ENCODE data around the gene CHM. TPM values are rescaled to one million over a fixed set of nuclear protein-coding genes. Genes with fewer than 3 reads are reported as not detected.

The CHM gene
- total and polyA plus RNA-seq, 2 of the 8 experiments (the other 6 are each of a cell fraction or from before 2014, with no cell fraction given): 8.6 to 15.5 TPM

GRCh38 chrX:86066998-86067397, 19.6 kb upstream of the CHM start:
- H3K27ac ChIP-seq (ENCODE audit: low read depth, low read length): no peak overlapping the region
- H3K4me3 ChIP-seq (ENCODE audit: extremely low read depth in 1 of 4, insufficient read depth in 2 of 4, low read depth in 3 of 4, low read length in 4 of 4): no peak overlapping the region
- no peak overlapping the region for H2AK5ac ChIP-seq (ENCODE audit: low read depth, low read length)
- WGBS, 2 experiments (ENCODE audit: extremely low coverage in 1 of 2, insufficient coverage in 1 of 2, insufficient read length in 1 of 2, insufficient replicate concordance in 2 of 2, low coverage in 1 of 2, low lambda C conversion rate in 2 of 2, missing lambda C conversion rate in 1 of 2): 79% methylated on average over 3 of the region's 4 CpGs; no CpG with 5 or more reads in 1 of the 2 experiments
- H3K14ac ChIP-seq (ENCODE audit: insufficient read length): no peak overlapping the region
- no peaks in the 10 kb centered on the region for H3K23me2 ChIP-seq (ENCODE audit: low read depth, low read length)
- no peak overlapping the region for H2BK5ac ChIP-seq (ENCODE audit: low read depth, low read length)
- CTCF ChIA-PET (ENCODE audit: partially characterized antibody): interaction anchor here (0.7 kb wide), 1 partner anchor 442 kb away, joined by 3 read pairs; no protein-coding TSS in a partner anchor
- POLR2A ChIA-PET (ENCODE audit: partially characterized antibody): no interaction called here
- no peak overlapping the region for H3K4ac ChIP-seq (replicated peaks; ENCODE audit: insufficient read length, low read depth, low read length)
- DNase-seq (ENCODE audit: low read depth in 1 of 2, low spot score in 2 of 2) (no peak), FAIRE-seq (no peak)
- H4K5ac ChIP-seq (ENCODE audit: insufficient read length, low read depth, low read length): no peak overlapping the region
- H2BK12ac ChIP-seq (ENCODE audit: low read depth, low read length): no peak overlapping the region
- H3K4me2 ChIP-seq (ENCODE audit: insufficient read depth in 1 of 2, low read depth in 2 of 2, low read length in 2 of 2): no peak overlapping the region
- no peak overlapping the region for H3K23ac ChIP-seq (ENCODE audit: insufficient read length)
- H3K9me3 ChIP-seq (ENCODE audit: insufficient read depth in 2 of 2, low read depth in 1 of 2, low read length in 1 of 2): no peaks in the 10 kb centered on the region
- no peak overlapping the region for H2AFZ ChIP-seq (ENCODE audit: low read length)
- no peak overlapping the region for H3K18ac ChIP-seq (ENCODE audit: extremely low read depth, low read length)
- no peak overlapping the region for H2BK120ac ChIP-seq (replicated peaks; ENCODE audit: low read depth, low read length)
- H3K9ac ChIP-seq (replicated peaks in 1 of 4; ENCODE audit: extremely low read depth in 1 of 4, low read depth in 3 of 4, low read length in 3 of 4): no peak overlapping the region
- H3K79me1 ChIP-seq (ENCODE audit: low read depth, low read length): no peaks in the 10 kb centered on the region
- H3K56ac ChIP-seq (replicated peaks; ENCODE audit: insufficient read length, low read depth, low read length): no peak overlapping the region
- H4K91ac ChIP-seq (replicated peaks; ENCODE audit: insufficient read length, low read length): no peak overlapping the region
- no peaks in the 10 kb centered on the region for H3K36me3 ChIP-seq (ENCODE audit: control insufficient read depth in 2 of 4, insufficient read depth in 4 of 4, low read length in 3 of 4)
- H4K8ac ChIP-seq (ENCODE audit: extremely low read depth, insufficient read depth, low read length): no peak overlapping the region
- TF ChIP-seq MAX (IDR thresholded peaks at IDR 0.05) (no peak), RAD21 (IDR thresholded peaks at IDR 0.05 in 1 of 2, conservative IDR thresholded peaks at IDR 0.05 in 1 of 2; ENCODE audit: low read depth in 2 of 2, low read length in 2 of 2) (peak; percentile 20 to 39; a peak in 3 of 4 replicates)
- no peaks in the 10 kb centered on the region for H3K4me1 ChIP-seq (replicated peaks in 1 of 4; ENCODE audit: control insufficient read depth in 3 of 4, insufficient read depth in 4 of 4, low read length in 3 of 4)
- H2BK15ac ChIP-seq (ENCODE audit: low read length): no peak overlapping the region
- no peaks in the 10 kb centered on the region for H3K27me3 ChIP-seq (replicated peaks in 1 of 4; ENCODE audit: control insufficient read depth in 3 of 4, extremely low read depth in 1 of 4, insufficient read depth in 3 of 4, low read length in 3 of 4)
- H3K79me2 ChIP-seq (ENCODE audit: control insufficient read depth in 1 of 2, insufficient read depth in 2 of 2, low read length in 2 of 2): no peaks in the 10 kb centered on the region
- H2BK20ac ChIP-seq (ENCODE audit: low read length): no peak overlapping the region
- H4K20me1 ChIP-seq (replicated peaks in 1 of 2; ENCODE audit: control insufficient read depth in 1 of 2, insufficient read depth in 2 of 2, low read length in 2 of 2): no peaks in the 10 kb centered on the region
